ENCODE results near the gene GALC.

DNA sequence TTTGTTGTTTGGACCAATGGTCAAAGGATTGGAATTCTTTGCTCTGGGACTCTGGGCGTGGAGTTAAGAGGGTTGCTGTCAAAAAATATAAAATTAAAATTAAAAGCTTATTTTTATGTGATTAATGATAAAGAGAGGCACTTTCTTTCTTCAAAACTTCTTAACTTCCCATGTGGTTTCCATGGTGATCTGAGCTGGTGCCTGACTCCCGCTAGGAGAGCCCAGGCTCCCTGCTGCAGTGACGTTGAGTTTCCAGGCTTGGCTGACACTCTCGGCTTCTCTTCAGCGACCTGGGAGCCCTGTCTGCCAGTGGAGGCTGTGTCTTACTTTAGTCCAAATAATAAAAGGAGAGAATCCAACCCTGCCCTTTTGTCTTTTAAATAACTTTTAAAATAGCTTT is 84.4 kb downstream of the GALC start:
- TF ChIP-seq, protein P1, sequence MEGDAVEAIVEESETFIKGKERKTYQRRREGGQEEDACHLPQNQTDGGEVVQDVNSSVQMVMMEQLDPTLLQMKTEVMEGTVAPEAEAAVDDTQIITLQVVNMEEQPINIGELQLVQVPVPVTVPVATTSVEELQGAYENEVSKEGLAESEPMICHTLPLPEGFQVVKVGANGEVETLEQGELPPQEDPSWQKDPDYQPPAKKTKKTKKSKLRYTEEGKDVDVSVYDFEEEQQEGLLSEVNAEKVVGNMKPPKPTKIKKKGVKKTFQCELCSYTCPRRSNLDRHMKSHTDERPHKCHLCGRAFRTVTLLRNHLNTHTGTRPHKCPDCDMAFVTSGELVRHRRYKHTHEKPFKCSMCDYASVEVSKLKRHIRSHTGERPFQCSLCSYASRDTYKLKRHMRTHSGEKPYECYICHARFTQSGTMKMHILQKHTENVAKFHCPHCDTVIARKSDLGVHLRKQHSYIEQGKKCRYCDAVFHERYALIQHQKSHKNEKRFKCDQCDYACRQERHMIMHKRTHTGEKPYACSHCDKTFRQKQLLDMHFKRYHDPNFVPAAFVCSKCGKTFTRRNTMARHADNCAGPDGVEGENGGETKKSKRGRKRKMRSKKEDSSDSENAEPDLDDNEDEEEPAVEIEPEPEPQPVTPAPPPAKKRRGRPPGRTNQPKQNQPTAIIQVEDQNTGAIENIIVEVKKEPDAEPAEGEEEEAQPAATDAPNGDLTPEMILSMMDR (IDR thresholded peaks at IDR 0.05), result no peak
- TF ChIP-seq EP300 (IDR thresholded peaks at IDR 0.05) (no peak), POLR2A (IDR thresholded peaks at IDR 0.05) (no peak), POLR2AphosphoS5 (IDR thresholded peaks at IDR 0.05) (no peak)

Data from sigmoid colon (tissue), 4 donors.